Fibroblast of skin of right biceps (primary cell): ENCODE data around the gene NBPF15.
"Not testable (repeated sequence)": the region's sequence is repeated elsewhere in the genome, so short reads cannot be mapped to it uniquely, and the experiment has no call there.

ENCODE experiments used
- DNase-seq: peaks from one replicate; pipeline ENCODE4 v3.0.0-alpha.2; 2013

Gene NBPF15

GRCh38 chr1:144461136-144461759 lies at the start of gene NBPF15:
Gene NBPF15 (minus strand): TSS chr1:144461669. CDS start chr1:144440003, 21,666 bp downstream.
- peak; percentile 56 for DNase-seq

- DNase-seq = not testable (repeated sequence)
Measured at GRCh38 chr1:144496429-144496828, 35.0 kb upstream of the NBPF15 start.

GRCh38 chr1:144494130-144494529 lies 32.7 kb upstream of the NBPF15 start:
- DNase-seq = peak; percentile 14

- DNase-seq = not testable (repeated sequence)
Measured at GRCh38 chr1:144490394-144490793, 28.9 kb upstream of the NBPF15 start.

- DNase-seq = not testable (repeated sequence)
Measured at GRCh38 chr1:144487002-144487401, 25.5 kb upstream of the NBPF15 start.

- not testable (repeated sequence) for DNase-seq
Measured at GRCh38 chr1:144485048-144485993, 23.9 kb upstream of the NBPF15 start.

GRCh38 chr1:144473897-144474296 lies 12.4 kb upstream of the NBPF15 start:
- not testable (repeated sequence) for DNase-seq

GRCh38 chr1:144471434-144471833 lies 10.0 kb upstream of the NBPF15 start:
- not testable (repeated sequence) for DNase-seq

GRCh38 chr1:144461778-144462177 lies 309 bp upstream of the NBPF15 start:
- DNase-seq = not testable (repeated sequence)

GRCh38 chr1:144460686-144461085 lies 783 bp downstream of the NBPF15 start:
- not testable (repeated sequence) for DNase-seq

GRCh38 chr1:144442402-144442801 lies 19.1 kb downstream of the NBPF15 start:
- DNase-seq = not testable (repeated sequence)

GRCh38 chr1:144439737-144440136 lies 21.7 kb downstream of the NBPF15 start:
- DNase-seq = not testable (repeated sequence)

GRCh38 chr1:144418891-144419694 lies 42.4 kb downstream of the NBPF15 start:
- DNase-seq = peak; percentile 72

- DNase-seq = not testable (repeated sequence)
Measured at GRCh38 chr1:144413404-144414118, 47.9 kb downstream of the NBPF15 start.

GRCh38 chr1:144412491-144413403 lies 48.7 kb downstream of the NBPF15 start:
- DNase-seq = peak; percentile 100

- peak; percentile 88 for DNase-seq
Measured at GRCh38 chr1:144412068-144412471, 49.4 kb downstream of the NBPF15 start.

- not testable (repeated sequence) for DNase-seq
Measured at GRCh38 chr1:144402807-144403206, 58.7 kb downstream of the NBPF15 start.

- DNase-seq = not testable (repeated sequence)
Measured at GRCh38 chr1:144371651-144372050, 89.8 kb downstream of the NBPF15 start.
